NCI-H510A (cell line): ENCODE results near the gene SH3GLB1.

ENCODE experiments used
- DNase-seq: peaks from one replicate; lab custom pipeline; 2025; lab: John Stamatoyannopoulos, UW

Gene SH3GLB1

GRCh38 chr1:86733340-86733739 lies 29.0 kb downstream of the SH3GLB1 start:
- DNase-seq, result no peak

DNA sequence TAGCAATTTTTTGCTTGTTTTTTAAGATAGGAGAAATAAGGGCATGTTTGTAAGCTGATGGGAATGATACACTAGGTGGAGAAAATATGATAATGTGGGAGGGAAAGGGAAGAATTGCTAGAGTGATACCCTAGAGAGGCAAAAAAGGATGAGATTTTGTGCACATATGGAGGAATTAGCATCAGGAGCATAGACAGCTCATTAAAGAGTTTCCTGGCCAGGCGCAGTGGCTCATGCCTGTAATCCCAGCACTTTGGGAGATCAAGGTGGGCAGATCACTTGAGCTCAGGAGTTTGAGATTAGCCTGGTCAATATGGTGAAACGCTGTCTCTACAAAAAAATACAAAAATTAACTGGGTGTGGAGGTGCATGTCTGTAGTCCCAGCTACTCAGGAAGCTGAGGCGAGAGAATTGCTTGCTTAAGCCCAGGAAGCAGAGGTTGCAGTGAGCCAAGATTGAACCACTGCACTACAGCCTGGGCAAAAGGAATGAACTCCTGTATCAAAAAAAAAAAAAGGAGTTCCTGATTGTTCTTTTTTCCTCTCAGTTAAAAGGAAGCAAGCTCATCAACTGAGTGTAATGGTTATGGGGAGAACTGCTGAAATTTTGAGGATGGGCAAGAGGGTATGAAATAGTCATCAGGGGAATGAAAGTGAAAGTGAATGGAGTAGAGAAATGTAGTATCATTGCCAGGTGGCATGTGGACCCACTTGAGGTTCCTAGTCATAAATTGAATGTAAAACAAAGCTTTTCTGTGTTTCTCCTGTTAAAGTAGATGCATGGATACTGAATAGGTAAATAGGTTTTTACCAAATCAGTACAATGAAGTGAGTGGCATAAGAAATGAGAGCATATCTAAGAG lies 35.5 kb downstream of the SH3GLB1 start:
- DNase-seq, result no peak

- peak; percentile 21 for DNase-seq
Measured at GRCh38 chr1:86741947-86742572, 37.7 kb downstream of the SH3GLB1 start.

GRCh38 chr1:86747304-86747703 lies 42.9 kb downstream of the SH3GLB1 start:
- no peak for DNase-seq

GRCh38 chr1:86748622-86749373 lies 44.4 kb downstream of the SH3GLB1 start:
- no peak for DNase-seq

- no peak for DNase-seq
Measured at GRCh38 chr1:86750076-86750475, 45.7 kb downstream of the SH3GLB1 start.

- DNase-seq, result no peak
Measured at GRCh38 chr1:86750530-86750929, 46.2 kb downstream of the SH3GLB1 start.

GRCh38 chr1:86751923-86752322 lies 47.5 kb downstream of the SH3GLB1 start:
- DNase-seq, result no peak

DNA sequence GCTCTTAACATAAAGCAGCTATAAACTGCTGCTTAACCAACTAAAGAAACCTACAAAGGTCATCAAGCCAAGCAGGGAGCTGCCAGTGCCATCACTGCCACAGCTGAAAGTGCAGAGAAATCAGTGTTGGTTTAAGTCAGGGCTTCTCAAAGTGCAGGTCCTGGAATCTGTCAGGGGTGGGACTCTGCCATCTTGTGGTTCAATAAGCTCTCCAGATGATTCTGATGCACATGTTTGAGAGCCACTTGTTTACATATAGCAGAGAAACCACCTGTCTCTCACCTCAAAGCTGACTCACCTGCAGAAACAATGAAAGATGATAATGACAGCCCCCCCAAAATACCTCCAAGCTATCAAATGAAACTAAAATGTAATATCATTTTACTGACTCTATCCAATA lies 49.3 kb downstream of the SH3GLB1 start:
- DNase-seq, result peak; percentile 84

DNA sequence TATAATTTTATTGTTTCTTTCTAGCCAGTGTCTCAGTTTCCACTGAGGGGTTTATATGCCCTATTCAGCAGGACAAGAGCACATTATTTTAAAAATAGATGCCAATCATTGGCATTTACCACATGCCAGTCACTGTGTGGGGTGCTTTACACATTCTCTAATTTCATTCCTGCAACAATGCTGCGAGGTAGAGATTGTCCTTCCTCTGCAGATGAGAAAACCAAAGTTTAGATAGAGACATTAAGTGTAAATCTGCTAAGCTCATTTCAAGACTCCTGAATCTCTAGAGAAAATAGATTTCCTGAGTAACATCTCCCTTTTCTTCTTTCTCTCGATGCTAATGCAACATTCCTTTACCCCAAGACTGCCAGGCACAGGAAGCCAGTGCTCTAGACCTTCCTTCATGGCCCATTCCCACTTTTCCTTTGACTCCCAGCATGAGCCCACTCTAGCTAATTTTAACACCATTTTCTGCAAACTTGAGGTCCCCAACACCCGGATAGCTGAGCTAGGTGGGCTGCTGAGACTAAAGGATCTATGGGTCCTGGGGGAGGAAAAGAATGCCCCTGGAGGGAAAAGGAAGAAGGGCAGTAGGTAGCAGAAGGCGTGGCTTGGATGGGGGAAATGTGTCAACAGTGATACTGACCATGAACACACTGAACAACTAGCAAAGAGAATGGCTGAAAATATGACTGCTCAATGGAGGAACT lies 50.0 kb downstream of the SH3GLB1 start:
- DNase-seq, result no peak

- DNase-seq, result peak; percentile 90
Measured at GRCh38 chr1:86756062-86756406, 51.7 kb downstream of the SH3GLB1 start.

- no peak for DNase-seq
Measured at GRCh38 chr1:86757272-86757984, 53.1 kb downstream of the SH3GLB1 start.

- DNase-seq, result peak; percentile 95
Measured at GRCh38 chr1:86758570-86758969, 54.2 kb downstream of the SH3GLB1 start.

DNA sequence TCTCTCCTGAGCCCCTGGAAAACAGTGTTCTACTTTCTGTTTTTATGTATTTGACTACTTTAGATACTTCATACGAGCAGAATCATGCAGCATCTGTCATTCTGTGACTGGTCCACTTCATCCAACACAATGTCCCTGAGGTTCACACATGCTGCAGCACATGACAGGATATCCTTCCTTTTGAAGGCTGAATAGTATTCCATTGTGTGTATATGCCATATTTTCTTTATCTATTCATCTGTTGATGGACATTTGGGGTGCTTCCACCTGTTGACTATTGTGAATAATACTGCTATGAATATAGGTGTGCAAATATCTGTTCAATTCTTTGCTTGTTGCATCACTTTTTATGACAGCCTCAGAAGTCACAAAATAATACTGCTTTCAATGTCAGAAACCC lies 55.8 kb downstream of the SH3GLB1 start:
- no peak for DNase-seq

DNA sequence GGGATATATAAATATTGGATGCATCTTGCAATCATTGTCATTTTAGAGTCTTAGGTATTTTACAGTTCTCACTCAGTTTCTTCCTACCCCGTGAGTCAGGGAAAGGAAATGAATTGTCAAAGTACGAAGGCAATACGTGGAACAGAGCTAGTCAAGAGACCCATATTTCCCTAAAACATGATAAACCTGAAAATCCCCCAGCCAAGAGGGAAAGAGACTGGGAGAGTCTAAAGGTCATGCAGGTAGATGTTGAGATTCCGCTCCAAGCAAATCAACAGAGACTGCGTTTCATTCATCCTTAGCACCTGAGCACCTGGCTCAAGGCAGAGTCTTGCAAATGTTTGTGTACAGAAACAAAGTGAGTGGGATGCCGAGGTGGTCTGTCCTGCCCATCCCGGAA lies 58.0 kb downstream of the SH3GLB1 start:
- no peak for DNase-seq

DNA sequence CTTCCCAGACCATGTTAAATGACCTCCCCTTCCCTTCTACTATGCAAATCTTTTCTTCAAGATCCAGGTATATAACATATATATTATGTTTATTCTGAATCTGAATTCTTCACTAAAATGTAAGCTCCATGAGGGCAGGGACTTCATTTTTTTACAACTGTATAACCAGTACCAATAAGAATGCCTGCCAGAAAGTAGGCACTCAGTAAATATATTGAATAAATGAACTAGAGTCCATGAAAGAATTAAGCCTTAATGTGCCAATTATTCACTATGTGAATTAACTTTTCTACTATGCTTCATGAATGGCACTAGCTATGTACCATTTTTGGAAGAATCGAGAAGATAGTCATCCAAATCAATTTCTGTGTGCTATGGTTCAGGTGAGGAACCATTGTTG lies 60.1 kb downstream of the SH3GLB1 start:
- DNase-seq, result no peak

DNA sequence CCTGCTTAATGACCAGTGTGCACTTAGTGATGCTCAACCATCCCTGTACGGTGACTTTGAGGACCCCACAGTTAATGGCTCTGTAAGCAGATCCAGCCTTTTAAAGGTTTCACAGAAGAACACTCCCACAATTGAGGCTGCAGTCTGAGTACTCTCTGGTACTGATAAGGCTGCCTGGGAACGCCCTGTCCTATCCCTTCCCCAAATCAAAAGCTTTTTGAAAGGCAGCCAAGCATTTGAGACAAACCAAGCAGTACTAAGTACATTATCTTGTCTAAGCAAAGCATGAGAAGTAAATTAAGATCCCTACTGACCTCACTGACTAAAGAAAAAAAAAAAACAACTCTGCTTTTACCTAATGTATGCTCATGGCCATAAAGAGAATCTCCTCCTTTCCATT lies 60.7 kb downstream of the SH3GLB1 start:
- no peak for DNase-seq

DNA sequence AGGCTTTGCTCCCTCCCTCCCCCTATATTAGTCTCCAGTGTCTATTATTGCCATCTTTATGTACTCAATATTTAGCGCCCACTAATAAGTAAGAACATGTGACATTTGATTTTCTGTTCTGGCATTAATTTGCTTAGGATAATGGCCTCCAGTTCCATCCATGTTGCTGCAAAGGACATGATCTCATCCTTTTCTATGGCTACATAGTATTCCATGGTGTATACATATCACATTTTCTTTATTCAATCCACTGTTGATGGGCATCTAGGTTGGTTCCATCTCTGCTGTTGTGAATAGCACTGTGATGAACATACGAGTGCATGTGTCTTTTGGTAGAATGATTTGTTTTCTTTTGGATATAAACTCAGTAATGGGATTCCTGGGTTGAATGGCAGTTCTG lies 61.3 kb downstream of the SH3GLB1 start:
- DNase-seq, result no peak

DNA sequence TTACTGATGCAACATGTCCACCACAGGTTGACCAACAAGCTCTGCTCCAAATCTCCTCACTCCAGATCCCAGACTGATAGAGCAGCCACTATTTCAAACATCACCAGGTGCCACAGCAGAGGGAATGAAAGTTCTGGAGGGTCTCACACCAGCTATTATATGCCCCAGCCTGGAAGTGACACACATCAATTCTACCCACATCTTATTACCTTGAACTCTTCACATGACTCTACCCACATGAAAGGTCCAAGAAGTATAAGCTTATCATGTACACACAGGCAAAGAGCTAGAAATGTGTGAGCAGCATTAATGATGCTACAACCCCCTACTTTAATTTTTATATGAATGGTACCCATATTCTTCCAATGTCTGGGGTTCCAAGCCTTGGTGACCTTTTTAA lies 64.2 kb downstream of the SH3GLB1 start:
- no peak for DNase-seq

DNA sequence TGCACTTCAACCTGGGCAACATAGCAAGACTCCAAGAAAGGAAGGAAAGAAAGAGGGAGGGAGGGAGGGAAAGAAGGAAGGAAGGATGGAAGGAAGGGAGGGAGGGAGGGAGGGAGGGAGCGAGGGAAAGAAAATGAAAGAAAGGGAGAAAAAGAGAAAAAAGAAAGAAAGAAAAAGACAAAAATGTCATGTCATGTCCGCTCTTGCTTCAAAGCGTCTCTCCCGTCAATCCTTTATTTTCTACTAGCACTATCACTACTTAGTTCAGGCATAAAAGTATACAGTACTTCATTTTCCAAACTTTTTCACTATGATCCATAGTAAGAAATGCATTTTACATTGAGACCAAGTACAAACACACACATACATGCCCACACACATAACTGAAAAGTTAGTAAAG lies 64.7 kb downstream of the SH3GLB1 start:
- DNase-seq, result no peak
